Measurements from ENCODE around the gene FAM136A.

- TF ChIP-seq ZNF512 (CRISPR knock-in tag; IDR thresholded peaks at IDR 0.05) (no peak), ESRRA (CRISPR knock-in tag; IDR thresholded peaks at IDR 0.05; ENCODE audit: low read depth) (no peak), XBP1 (CRISPR knock-in tag; IDR thresholded peaks at IDR 0.05) (no peak), MEF2D (CRISPR knock-in tag; IDR thresholded peaks at IDR 0.05) (no peak), SP2 (CRISPR knock-in tag; IDR thresholded peaks at IDR 0.05) (no peak), ZNF225 (CRISPR knock-in tag; IDR thresholded peaks at IDR 0.05) (no peak), PREB (CRISPR knock-in tag; IDR thresholded peaks at IDR 0.05) (no peak)
- TF ChIP-seq, protein P1, sequence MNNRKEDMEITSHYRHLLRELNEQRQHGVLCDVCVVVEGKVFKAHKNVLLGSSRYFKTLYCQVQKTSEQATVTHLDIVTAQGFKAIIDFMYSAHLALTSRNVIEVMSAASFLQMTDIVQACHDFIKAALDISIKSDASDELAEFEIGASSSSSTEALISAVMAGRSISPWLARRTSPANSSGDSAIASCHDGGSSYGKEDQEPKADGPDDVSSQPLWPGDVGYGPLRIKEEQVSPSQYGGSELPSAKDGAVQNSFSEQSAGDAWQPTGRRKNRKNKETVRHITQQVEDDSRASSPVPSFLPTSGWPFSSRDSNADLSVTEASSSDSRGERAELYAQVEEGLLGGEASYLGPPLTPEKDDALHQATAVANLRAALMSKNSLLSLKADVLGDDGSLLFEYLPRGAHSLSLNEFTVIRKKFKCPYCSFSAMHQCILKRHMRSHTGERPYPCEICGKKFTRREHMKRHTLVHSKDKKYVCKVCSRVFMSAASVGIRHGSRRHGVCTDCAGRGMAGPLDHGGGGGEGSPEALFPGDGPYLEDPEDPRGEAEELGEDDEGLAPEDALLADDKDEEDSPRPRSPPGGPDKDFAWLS (CRISPR knock-in tag; IDR thresholded peaks at IDR 0.05; ENCODE audit: borderline replicate concordance): no peak
- TF ChIP-seq, protein P2, sequence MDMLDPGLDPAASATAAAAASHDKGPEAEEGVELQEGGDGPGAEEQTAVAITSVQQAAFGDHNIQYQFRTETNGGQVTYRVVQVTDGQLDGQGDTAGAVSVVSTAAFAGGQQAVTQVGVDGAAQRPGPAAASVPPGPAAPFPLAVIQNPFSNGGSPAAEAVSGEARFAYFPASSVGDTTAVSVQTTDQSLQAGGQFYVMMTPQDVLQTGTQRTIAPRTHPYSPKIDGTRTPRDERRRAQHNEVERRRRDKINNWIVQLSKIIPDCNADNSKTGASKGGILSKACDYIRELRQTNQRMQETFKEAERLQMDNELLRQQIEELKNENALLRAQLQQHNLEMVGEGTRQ (IDR thresholded peaks at IDR 0.05; ENCODE audit: low read depth, low read length): no peak
- TF ChIP-seq, protein P2 (CRISPR knock-in tag; IDR thresholded peaks at IDR 0.05; ENCODE audit: borderline replicate concordance): no peak
Measured at GRCh38 chr2:70305531-70305930, 3.7 kb upstream of the FAM136A start.

Data from HepG2 (cell line).